GM12872 (cell line): ENCODE measurements around the gene ADCYAP1R1.

Experiments used
- CTCF ChIP-seq: IDR thresholded peaks from 3 replicates; pipeline ENCODE4 v1.5.1; 2011; ENCODE audit warnings: low read depth, mild to moderate bottlenecking, low read length, moderate library complexity; ENCODE audit not compliant: insufficient read depth

The ADCYAP1R1 gene

GRCh38 chr7:31069860-31070555 lies 17.9 kb downstream of the ADCYAP1R1 start:
- TF ChIP-seq CTCF, result no peak

GRCh38 chr7:31070991-31071644 lies 19.0 kb downstream of the ADCYAP1R1 start:
- no peak for TF ChIP-seq CTCF

DNA sequence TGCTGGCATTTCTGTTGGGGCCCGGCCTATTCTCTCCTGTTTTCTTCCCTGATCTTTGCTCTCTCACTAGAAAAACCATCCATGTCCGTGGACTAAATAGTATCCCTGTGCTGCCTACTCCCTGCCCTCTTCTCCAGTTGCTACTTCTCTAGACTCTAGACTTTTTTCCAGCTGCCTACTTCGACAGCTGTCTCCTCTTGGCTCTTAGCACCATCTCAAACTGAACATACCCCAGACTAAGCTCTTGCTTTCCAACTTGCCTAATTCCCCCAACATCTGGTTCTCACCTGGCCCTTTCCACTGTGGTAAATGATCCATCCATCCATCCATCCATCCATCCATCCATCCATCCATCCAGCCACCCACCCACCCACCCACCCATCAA lies 19.5 kb downstream of the ADCYAP1R1 start:
- no peak for TF ChIP-seq CTCF

- no peak for TF ChIP-seq CTCF
Measured at GRCh38 chr7:31073326-31074119, 21.4 kb downstream of the ADCYAP1R1 start.

DNA sequence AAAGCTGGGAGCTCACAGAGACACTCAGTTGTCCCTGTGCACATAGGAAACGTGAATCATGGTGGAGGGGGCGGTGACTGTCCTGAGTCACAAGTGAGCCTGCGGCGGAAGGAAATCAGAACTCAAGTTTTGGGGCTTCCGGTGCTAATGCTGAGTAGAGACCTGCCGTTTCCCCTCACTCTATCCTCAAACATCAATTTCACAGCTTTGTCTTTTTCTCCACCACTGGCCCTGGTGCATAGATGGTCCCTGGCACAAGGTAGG lies 21.9 kb downstream of the ADCYAP1R1 start:
- no peak for TF ChIP-seq CTCF

DNA sequence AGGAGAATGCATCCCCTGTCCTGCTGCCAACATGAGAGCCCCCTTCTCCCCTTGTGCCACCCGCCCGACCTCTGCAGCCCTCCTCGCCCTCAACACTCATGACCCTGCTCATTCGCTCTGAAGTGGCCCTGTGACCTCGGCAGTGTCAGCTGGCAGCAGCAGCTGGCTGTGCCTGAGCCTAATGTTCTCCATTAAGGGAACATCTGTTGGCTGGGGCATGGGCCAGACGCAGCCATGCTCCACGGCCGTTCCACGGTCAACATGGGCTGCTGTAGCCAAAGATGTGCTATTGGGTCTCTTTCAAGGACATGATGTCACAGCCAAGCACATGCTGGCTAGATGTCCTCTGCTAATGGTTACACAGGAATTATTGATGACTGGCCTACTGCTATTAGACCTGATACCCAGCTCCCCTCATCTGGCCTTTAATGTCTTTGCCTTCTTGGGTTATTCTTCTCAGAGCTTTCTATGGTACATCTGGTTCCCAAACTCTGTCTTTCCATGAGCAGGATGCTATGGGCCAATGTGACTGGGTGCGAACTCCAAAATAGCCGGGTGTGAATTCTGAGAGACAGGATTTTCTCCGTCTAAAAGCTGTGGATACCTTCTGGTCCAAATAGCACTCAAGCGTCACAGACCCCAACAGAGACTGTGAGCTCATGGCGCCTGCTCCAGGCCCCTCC lies 22.4 kb downstream of the ADCYAP1R1 start:
- no peak for TF ChIP-seq CTCF

GRCh38 chr7:31075086-31075405 lies 22.9 kb downstream of the ADCYAP1R1 start:
- TF ChIP-seq CTCF, result no peak
